Activated CD8-positive, alpha-beta T cell treated with anti-CD3 and anti-CD28 coated beads for 36 hours (primary cell): ENCODE data around the gene ADCY9. TPM values are rescaled to one million over a fixed set of nuclear protein-coding genes. Genes with fewer than 3 reads are reported as not detected.
A peak's percentile ranks its signal among the peaks of the same experiment; 100 is the strongest.

Source experiments
- ATAC-seq: fragments of 200-7000 bp; cut with Tn5 transposase; one replicate; pipeline ENCODE4 v1.10.0; 2021; ENCODE audit warnings: mild to moderate bottlenecking, moderate library complexity
- CTCF ChIA-PET: fragments of 350-600 bp; sonication (Branson Sonifier 250); formaldehyde crosslinking; loops from one replicate; lab custom pipeline; 2021; ENCODE audit warnings: antibody characterized with exemption; lab: Charles Lee
- POLR2A ChIA-PET: fragments of 350-600 bp; sonication (Branson Sonifier 250); formaldehyde crosslinking; loops from one replicate; lab custom pipeline; 2021; ENCODE audit warnings: antibody characterized with exemption; lab: Charles Lee
- DNase-seq: peaks from one replicate; pipeline ENCODE4 v3.0.0-alpha.2; 2020
- H3K27ac Mint-ChIP-seq: one replicate; pipeline ENCODE4 v1.8.0; 2021; ENCODE audit warnings: mild to moderate bottlenecking, mixed read lengths
- H3K27me3 Mint-ChIP-seq: one replicate; pipeline ENCODE4 v1.8.0; 2021; ENCODE audit warnings: mixed read lengths
- H3K36me3 Mint-ChIP-seq: one replicate; pipeline ENCODE4 v1.8.0; 2021; ENCODE audit warnings: low read depth, mixed read lengths
- H3K4me1 Mint-ChIP-seq: one replicate; pipeline ENCODE4 v1.8.0; 2021; ENCODE audit warnings: low read depth, mixed read lengths
- H3K4me3 Mint-ChIP-seq: one replicate; pipeline ENCODE4 v1.8.0; 2021; ENCODE audit warnings: mild to moderate bottlenecking, moderate library complexity, mixed read lengths
- H3K9me3 Mint-ChIP-seq: one replicate; pipeline ENCODE4 v1.8.0; 2021; ENCODE audit warnings: mixed read lengths
- intact Hi-C: fragments of 100-400 bp; cut with micrococcal nuclease; formaldehyde crosslinking; loops from one replicate; pipeline ENCODE4 v1.10.0; 2022
- total RNA-seq, 2 experiments: library from RNA; stranded (reverse); gene quantifications; one replicate each; pipeline ENCODE4 v1.2.3, GENCODE V29; 2021
- TF ChIP-seq, protein P1 (sequence below): fragments of 200-600 bp; IDR thresholded peaks from one replicate; pipeline ENCODE4 v1.8.0; 2022; ENCODE audit warnings: antibody characterized with exemption, mild to moderate bottlenecking

ADCY9 gene
- total RNA-seq, 2 experiments from 2014 or later = 4.1 to 4.8 TPM

DNA sequence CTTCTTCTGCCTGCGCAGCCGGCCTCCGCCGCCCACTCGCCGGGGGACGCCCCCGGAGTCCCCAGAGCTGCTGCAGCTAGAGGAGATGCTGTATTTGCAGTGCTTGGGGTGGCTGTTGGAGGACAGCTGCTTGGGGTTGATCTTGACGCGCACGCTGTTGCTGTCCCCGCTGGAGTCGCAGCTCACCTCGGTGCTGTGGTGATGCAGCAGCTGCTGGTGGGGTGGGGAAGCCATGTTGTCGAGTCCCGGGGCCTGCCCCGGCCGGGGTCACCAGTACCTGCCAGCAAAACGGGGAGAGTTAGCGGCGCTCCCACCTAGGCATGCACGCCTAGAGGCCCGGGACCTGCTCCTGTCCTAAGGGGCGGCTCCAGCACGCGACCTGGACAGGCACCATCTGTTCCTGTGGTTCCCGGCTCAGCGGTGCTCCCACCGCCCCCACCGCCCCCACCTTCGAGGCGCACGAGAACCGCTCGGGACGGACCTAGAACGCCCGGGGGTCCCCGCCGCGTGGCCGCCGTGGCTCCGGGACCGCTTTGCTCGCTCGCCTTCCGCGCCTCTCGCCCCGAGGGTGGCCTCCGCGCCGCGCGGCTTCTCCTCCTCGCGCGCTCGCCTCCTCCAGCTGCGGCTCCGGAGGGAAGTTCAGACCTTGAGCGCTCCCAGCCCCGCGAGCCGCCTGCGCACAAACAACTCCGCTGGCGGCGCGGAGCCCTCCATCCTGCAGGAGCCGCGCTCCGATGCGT lies 863 bp downstream of the ADCY9 start:
- TF ChIP-seq, protein P1, sequence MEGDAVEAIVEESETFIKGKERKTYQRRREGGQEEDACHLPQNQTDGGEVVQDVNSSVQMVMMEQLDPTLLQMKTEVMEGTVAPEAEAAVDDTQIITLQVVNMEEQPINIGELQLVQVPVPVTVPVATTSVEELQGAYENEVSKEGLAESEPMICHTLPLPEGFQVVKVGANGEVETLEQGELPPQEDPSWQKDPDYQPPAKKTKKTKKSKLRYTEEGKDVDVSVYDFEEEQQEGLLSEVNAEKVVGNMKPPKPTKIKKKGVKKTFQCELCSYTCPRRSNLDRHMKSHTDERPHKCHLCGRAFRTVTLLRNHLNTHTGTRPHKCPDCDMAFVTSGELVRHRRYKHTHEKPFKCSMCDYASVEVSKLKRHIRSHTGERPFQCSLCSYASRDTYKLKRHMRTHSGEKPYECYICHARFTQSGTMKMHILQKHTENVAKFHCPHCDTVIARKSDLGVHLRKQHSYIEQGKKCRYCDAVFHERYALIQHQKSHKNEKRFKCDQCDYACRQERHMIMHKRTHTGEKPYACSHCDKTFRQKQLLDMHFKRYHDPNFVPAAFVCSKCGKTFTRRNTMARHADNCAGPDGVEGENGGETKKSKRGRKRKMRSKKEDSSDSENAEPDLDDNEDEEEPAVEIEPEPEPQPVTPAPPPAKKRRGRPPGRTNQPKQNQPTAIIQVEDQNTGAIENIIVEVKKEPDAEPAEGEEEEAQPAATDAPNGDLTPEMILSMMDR = no peak
- Mint-ChIP-seq H3K9me3 (no peaks in the 10 kb centered on the region), H3K4me1 (peaks cover 42% of the 10 kb centered on the region), H3K36me3 (peaks cover 9% of the 10 kb centered on the region), H3K4me3 (peak overlapping the region; percentile 65), H3K27ac (no peak overlapping the region), H3K27me3 (peaks cover 7% of the 10 kb centered on the region)
- POLR2A ChIA-PET = interaction anchor here (1.1 to 1.2 kb wide), 2 partner anchors 138 to 158 kb away, joined by 3 read pairs; no protein-coding TSS in a partner anchor
- CTCF ChIA-PET = interaction anchor here (1.9 to 2.1 kb wide), 2 partner anchors 133 to 139 kb away, joined by 6 to 10 read pairs; no protein-coding TSS in a partner anchor
- ATAC-seq = peak; percentile 40
- peak; percentile 59 for DNase-seq
- intact Hi-C loops = no loop called here

DNA sequence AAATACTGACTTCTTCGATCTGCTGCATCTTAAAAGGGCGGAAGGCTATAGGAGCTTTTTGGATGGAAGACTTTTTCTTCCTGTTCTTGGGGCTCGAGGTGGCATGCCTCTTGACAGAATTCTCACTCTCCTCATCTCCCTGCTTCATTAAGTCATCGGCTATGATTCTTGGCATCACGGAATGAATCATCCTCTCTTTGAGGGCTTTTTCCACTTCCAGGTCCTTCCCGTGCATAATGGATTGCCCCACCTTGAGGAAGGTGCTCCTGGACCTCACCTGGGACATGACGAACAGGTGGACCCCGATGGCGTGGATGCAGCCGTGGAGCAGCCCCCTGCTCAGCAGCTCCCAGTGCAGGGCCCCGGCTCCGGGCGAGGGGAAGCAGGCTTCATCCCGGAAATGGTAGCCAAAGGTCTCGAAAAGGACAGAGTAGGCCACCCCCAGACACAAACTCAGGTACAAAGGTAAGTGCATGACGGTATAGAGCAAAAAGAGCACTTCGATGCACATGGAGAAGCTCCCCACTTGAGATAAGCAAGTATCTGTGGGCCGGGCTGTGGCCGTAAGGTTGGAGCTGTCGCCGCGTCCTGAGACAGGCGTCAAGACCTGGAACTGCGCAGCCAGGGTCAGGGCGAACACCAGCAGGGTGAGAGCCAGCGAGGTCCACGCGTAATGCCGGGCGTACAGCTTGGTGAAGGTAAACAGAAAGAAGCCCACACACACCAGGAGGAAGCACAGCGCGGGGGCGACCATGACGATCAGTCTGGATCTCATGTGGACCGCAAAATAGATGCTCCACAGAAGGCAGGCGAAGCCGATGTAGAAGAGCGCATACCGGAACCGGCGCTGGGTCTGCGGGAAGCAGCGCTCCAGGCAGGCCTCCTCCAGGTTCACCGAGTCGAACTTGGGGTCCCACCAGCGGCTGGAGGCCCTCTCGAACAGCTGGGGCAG lies 1.7 kb downstream of the ADCY9 start:
- Mint-ChIP-seq H3K27me3 (peaks cover 7% of the 10 kb centered on the region), H3K4me1 (peaks cover 43% of the 10 kb centered on the region), H3K27ac (no peak overlapping the region), H3K9me3 (no peaks in the 10 kb centered on the region), H3K36me3 (peaks cover 9% of the 10 kb centered on the region), H3K4me3 (peak overlapping the region; percentile 65)
- POLR2A ChIA-PET = interaction anchor here (1.1 kb wide), 1 partner anchor 139 kb away, joined by 3 read pairs; no protein-coding TSS in a partner anchor
- no peak for ATAC-seq
- CTCF ChIA-PET = interaction anchor here (1.9 to 2.1 kb wide), 2 partner anchors 132 to 140 kb away, joined by 6 to 10 read pairs; no protein-coding TSS in a partner anchor
- TF ChIP-seq, protein P1 = no peak
- no peak for DNase-seq
- intact Hi-C loops = no loop called here

DNA sequence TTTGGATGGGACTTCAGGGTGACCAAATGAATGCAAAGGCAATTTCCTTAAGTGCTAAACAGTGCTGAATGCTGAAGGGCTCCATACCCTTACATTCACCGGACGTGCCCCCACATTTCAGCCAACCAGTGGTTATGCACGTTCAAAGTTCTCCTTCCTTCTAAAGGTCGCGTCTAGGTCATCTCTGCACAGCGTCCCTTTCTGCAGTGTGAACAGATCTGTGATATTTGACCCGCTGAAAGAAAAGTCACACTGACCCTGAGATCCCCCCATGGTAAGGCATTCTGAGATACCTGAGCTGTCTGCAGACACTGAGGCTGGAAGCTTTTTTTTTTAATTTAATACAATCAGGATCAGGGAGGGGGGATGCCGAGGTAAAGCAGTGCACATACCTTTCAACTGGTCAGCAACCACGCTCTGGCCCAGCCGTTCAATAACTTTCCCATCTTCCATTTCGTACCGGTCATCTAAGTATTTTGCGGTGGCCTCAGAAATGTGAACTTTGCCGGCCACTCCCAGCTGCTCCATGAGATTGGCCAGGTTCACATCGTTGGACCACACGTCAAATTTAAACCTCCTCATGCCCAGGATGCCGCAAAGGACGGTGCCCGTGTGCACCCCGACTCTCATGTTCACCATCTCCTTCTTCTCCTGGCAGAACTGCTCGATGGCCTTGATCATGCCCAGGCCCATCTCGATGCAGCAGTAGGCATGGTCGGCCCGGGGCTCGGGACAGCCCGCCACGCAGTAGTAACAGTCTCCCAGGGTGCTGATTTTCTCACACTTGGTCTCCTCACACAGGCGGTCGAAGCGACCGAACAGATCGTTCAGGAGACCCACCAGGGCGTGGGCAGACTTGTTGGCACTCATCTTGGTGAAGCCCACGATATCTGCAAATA lies 2.6 kb downstream of the ADCY9 start:
- peak overlapping the region; percentile 65 for H3K4me3 Mint-ChIP-seq
- H3K27ac Mint-ChIP-seq = no peak overlapping the region
- POLR2A ChIA-PET = no interaction called here

More for the DNA sequence above, 2.6 kb downstream of the ADCY9 start:
- CTCF ChIA-PET = interaction anchor here (1.9 kb wide), 1 partner anchor 131 kb away, joined by 6 read pairs; no protein-coding TSS in a partner anchor
- no peak for ATAC-seq
- intact Hi-C loops = no loop called here
- H3K9me3 Mint-ChIP-seq = no peaks in the 10 kb centered on the region
- peaks cover 11% of the 10 kb centered on the region for H3K36me3 Mint-ChIP-seq
- H3K27me3 Mint-ChIP-seq = peaks cover 7% of the 10 kb centered on the region
- TF ChIP-seq, protein P1 = no peak
- no peak for DNase-seq
- peaks cover 45% of the 10 kb centered on the region for H3K4me1 Mint-ChIP-seq
